Common myeloid progenitor, CD34-positive (primary cell): ENCODE measurements around the gene MRPS26.
"Not testable (repeated sequence)": the region's sequence is repeated elsewhere in the genome, so short reads cannot be mapped to it uniquely, and the experiment has no call there.

Experiments used
- CTCF ChIA-PET: fragments of 350-600 bp; sonication (Branson Sonifier 250); formaldehyde crosslinking; loops from one replicate; lab custom pipeline; 2021; ENCODE audit warnings: antibody characterized with exemption; lab: Charles Lee
- POLR2A ChIA-PET: fragments of 350-600 bp; sonication (Branson Sonifier 250); formaldehyde crosslinking; loops from one replicate; lab custom pipeline; 2021; ENCODE audit warnings: antibody characterized with exemption; lab: Charles Lee
- DNase-seq, 3 donors: peaks; one replicate each; pipeline versions ENCODE4 v3.0.0 to v3.0.0-alpha.2; 2013
- H3K27ac ChIP-seq, 2 experiments: 1 replicate in 1 of 2; 2 replicates in 1 of 2; pipeline ENCODE4 v1.7.0; 2013; ENCODE audit warnings: inconsistent platforms in 2 of 2, low read length in 2 of 2, mild to moderate bottlenecking in 2 of 2, low read depth in 1 of 2, moderate library complexity in 1 of 2; ENCODE audit not compliant: severe bottlenecking in 2 of 2, insufficient read depth in 1 of 2, poor library complexity in 1 of 2
- H3K27me3 ChIP-seq, 5 experiments: replicated peaks in 2 of 5; 1 replicate in 3 of 5; 2 replicates in 2 of 5; pipeline versions ENCODE4 v1.6.1 to v1.7.0; 2013; ENCODE audit warnings: low read length in 4 of 5, mild to moderate bottlenecking in 2 of 5, moderate library complexity in 2 of 5, inconsistent platforms in 1 of 5; ENCODE audit not compliant: insufficient read depth in 5 of 5, control insufficient read depth in 4 of 5
- H3K36me3 ChIP-seq, 4 experiments: 1 replicate in 2 of 4; 2 replicates in 2 of 4; pipeline versions ENCODE4 v1.6.1 to v1.7.0; 2013; ENCODE audit warnings: low read length in 3 of 4, control low read depth in 1 of 4, mild to moderate bottlenecking in 1 of 4; ENCODE audit not compliant: control insufficient read depth in 4 of 4, insufficient read depth in 4 of 4
- H3K4me1 ChIP-seq, 4 experiments: 1 replicate in 3 of 4; 2 replicates in 1 of 4; pipeline versions ENCODE4 v1.6.1 to v1.7.1; 2013; ENCODE audit warnings: low read length in 3 of 4, mild to moderate bottlenecking in 3 of 4, control low read depth in 1 of 4, inconsistent platforms in 1 of 4, moderate library complexity in 1 of 4; ENCODE audit not compliant: control insufficient read depth in 4 of 4, insufficient read depth in 4 of 4; ENCODE audit errors: control extremely low read depth in 1 of 4
- H3K4me3 ChIP-seq, 7 experiments: 1 replicate in 4 of 7; 2 replicates in 3 of 7; pipeline versions ENCODE4 v1.5.1 to v1.7.0; 2013; ENCODE audit warnings: mild to moderate bottlenecking in 7 of 7, low read length in 6 of 7, moderate library complexity in 6 of 7, inconsistent platforms in 2 of 7, low read depth in 2 of 7, control low read depth in 1 of 7; ENCODE audit not compliant: insufficient read depth in 4 of 7, control insufficient read depth in 1 of 7; ENCODE audit errors: extremely low read depth in 1 of 7
- H3K9me3 ChIP-seq, 5 experiments: 1 replicate in 4 of 5; 2 replicates in 1 of 5; pipeline versions ENCODE4 v1.6.1 to v1.7.1; 2013; ENCODE audit warnings: low read length in 4 of 5, mild to moderate bottlenecking in 2 of 5, inconsistent platforms in 1 of 5, low read depth in 1 of 5, moderate library complexity in 1 of 5; ENCODE audit not compliant: control insufficient read depth in 4 of 5, insufficient read depth in 2 of 5; ENCODE audit errors: control extremely low read depth in 1 of 5
- WGBS: methylation state at CpG from one replicate; pipeline ENCODE4 v1.1.5; 2013; ENCODE audit not compliant: insufficient coverage; 5-methylcytosine and 5-hydroxymethylcytosine counted together

MRPS26 gene

DNA sequence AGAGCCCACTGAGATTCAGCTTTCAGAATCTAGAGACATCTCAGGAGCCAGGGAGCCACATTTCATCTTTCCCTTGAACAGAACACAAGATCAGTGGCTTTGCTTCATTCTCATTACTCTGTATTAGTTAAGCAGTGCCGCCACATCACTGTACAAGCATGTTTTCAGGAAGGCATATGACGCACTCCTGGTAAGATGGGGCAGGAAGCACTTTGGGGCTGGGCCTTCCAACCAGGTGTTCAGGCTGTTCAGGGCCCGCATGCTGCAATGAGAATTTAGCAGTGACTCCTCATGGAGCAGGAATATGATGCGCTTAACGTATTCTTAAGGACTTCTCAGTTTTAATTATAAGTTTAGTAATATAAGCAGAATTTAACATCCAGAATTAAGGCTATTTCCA lies 32.1 kb upstream of the MRPS26 start:
- Histone ChIP-seq H3K27me3 (no peaks in the 10 kb centered on the region), H3K9me3 (no peaks in the 10 kb centered on the region), H3K4me1 (no peaks in the 10 kb centered on the region), H3K4me3 (no peak overlapping the region), H3K27ac (no peak overlapping the region), H3K36me3 (peaks cover 11 to 36% (median 27%) of the 10 kb centered on the region in 4 experiments)
- no peak for DNase-seq
- POLR2A ChIA-PET, result no interaction called here
- CTCF ChIA-PET, result interaction anchor here (0.7 kb wide), 1 partner anchor 491 kb away, joined by 3 read pairs; no protein-coding TSS in a partner anchor
- WGBS, result 95% methylated on average over 2 of the region's 5 CpGs

DNA sequence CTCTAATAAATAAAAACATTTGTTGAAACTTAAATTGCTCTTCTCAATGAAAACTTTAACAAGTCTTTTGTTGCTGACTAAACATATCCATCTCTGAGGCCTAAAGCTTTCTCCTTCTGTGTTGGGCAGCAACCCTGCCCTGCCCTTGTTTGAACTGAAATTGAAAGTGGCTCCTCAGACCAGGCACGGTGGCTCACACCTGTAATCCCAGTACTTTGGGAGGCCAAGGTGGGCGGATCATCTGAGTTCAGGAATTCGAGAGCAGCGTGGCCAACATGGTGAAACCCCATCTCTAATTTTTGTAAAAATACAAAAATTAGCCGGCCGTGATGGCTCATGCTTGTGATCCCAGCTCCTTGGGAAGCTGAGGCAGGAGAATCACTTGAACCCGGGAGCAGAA lies 31.7 kb upstream of the MRPS26 start:
- POLR2A ChIA-PET, result no interaction called here
- Histone ChIP-seq H3K4me3 (no peak overlapping the region), H3K27ac (no peak overlapping the region), H3K27me3 (no peaks in the 10 kb centered on the region), H3K4me1 (no peaks in the 10 kb centered on the region), H3K9me3 (no peaks in the 10 kb centered on the region), H3K36me3 (peaks cover 11 to 35% (median 23%) of the 10 kb centered on the region in 4 experiments)
- no peak for DNase-seq
- CTCF ChIA-PET, result no interaction called here
- 88% methylated on average over 5 of the region's 7 CpGs for WGBS

DNA sequence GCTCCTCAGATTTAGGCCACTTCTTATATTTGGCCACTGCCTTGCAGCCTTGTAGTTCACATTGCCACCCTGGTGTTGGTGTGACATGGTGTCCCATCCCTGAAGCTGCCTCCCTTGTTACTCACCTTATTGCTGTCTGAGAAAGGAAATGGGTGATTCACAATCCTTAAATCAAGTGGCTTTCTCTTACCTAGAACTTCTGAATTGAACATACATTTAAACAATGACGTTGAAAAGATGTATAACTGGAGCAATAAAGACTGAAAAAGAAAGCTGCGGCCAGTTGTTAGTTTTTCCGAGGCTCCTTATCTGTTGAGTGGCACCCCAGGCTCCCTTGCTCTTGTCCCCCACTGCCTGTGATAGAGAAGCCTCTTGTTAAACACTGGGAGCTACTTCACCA lies 31.2 kb upstream of the MRPS26 start:
- H3K36me3 ChIP-seq, result peaks cover 11 to 33% (median 22%) of the 10 kb centered on the region in 4 experiments
- WGBS, result 97% methylated on average over 3 of the region's 3 CpGs
- H3K4me1 ChIP-seq, result no peaks in the 10 kb centered on the region
- H3K27ac ChIP-seq, result no peak overlapping the region
- CTCF ChIA-PET, result no interaction called here
- no peak overlapping the region for H3K4me3 ChIP-seq
- DNase-seq, result no peak
- POLR2A ChIA-PET, result no interaction called here
- no peaks in the 10 kb centered on the region for H3K9me3 ChIP-seq
- no peaks in the 10 kb centered on the region for H3K27me3 ChIP-seq

DNA sequence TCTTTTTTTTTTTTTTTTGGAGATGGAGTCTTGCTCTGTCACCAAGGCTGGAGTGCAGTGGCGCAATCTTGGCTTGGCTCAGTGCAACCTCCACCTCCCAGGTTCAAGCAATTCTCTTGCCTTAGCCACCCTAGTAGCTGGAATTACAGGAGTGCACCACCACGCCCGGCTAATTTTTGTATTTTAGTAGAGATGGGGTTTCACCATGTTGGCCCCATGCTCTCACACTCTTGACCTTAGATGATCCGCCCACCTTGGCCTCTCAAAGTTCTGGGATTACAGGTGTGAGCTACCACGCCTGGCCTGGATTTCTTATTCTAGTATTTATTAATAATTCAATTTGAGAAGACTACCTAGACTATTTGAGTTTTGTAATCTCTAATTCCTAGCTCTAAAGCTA lies 30.6 kb upstream of the MRPS26 start:
- DNase-seq, POLR2A ChIA-PET, H3K9me3 ChIP-seq, H3K4me3 ChIP-seq, H3K27me3 ChIP-seq, H3K4me1 ChIP-seq, H3K27ac ChIP-seq: not testable (repeated sequence)
- CTCF ChIA-PET, result interaction anchor here (0.8 to 1.6 kb wide), 2 partner anchors 15 to 272 kb away, joined by 3 to 4 read pairs; no protein-coding TSS in a partner anchor
- 100% methylated on average over 2 of the region's 5 CpGs for WGBS
- peaks cover 8 to 31% (median 18%) of the 10 kb centered on the region in 4 experiments for H3K36me3 ChIP-seq

DNA sequence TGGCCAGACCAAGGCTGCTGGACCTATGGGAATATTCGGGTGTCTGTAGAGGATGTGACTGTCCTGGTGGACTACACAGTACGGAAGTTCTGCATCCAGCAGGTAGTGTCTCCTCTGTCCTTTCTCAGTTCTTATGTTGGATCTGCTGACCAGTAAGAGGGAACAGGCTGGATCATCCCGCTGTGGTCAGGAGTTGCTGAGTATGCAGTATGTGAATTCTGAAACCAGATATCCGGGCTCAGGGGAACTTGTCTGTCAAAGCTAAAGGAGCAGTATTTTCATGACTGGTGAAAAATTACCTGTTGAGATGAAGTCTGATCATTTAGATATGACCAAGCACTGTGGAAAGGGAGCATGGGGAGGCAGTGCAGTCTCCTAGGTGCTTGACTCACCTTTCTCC lies 24.5 kb upstream of the MRPS26 start:
- H3K36me3 ChIP-seq, result peaks cover 23 to 57% (median 43%) of the 10 kb centered on the region in 4 experiments
- CTCF ChIA-PET, result no interaction called here

DNA sequence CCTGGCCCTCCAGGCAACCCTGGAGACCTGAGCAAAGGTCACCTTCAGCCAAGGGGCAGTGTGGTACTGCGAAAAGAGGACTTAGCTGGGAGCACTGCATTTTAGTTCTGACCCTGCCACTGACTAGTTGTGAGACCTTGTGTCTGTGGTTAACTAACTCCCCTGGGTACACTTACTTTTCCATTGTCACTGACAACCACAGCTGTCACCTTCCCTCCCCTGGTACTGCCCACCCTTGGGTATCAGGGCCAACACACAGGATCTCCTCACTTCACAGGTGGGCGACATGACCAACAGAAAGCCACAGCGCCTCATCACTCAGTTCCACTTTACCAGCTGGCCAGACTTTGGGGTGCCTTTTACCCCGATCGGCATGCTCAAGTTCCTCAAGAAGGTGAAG lies 24.1 kb upstream of the MRPS26 start:
- no peak overlapping the region for H3K27ac ChIP-seq
- H3K36me3 ChIP-seq, result peaks cover 24 to 62% (median 46%) of the 10 kb centered on the region in 4 experiments
- H3K9me3 ChIP-seq, result no peaks in the 10 kb centered on the region
- H3K4me1 ChIP-seq, result no peaks in the 10 kb centered on the region
- H3K4me3 ChIP-seq, result no peak overlapping the region
- no peak for DNase-seq
- ChIA-PET POLR2A (no interaction called here), CTCF (no interaction called here)
- no peaks in the 10 kb centered on the region for H3K27me3 ChIP-seq
- WGBS, result 100% methylated on average over 5 of the region's 5 CpGs

More for the DNA sequence above, 24.5 kb upstream of the MRPS26 start:
- POLR2A ChIA-PET, result no interaction called here
- Histone ChIP-seq H3K27me3 (no peaks in the 10 kb centered on the region), H3K4me1 (no peaks in the 10 kb centered on the region), H3K9me3 (no peaks in the 10 kb centered on the region), H3K27ac (no peak overlapping the region), H3K4me3 (no peak overlapping the region)
- 100% methylated on average over 4 of the region's 4 CpGs for WGBS
- no peak for DNase-seq

DNA sequence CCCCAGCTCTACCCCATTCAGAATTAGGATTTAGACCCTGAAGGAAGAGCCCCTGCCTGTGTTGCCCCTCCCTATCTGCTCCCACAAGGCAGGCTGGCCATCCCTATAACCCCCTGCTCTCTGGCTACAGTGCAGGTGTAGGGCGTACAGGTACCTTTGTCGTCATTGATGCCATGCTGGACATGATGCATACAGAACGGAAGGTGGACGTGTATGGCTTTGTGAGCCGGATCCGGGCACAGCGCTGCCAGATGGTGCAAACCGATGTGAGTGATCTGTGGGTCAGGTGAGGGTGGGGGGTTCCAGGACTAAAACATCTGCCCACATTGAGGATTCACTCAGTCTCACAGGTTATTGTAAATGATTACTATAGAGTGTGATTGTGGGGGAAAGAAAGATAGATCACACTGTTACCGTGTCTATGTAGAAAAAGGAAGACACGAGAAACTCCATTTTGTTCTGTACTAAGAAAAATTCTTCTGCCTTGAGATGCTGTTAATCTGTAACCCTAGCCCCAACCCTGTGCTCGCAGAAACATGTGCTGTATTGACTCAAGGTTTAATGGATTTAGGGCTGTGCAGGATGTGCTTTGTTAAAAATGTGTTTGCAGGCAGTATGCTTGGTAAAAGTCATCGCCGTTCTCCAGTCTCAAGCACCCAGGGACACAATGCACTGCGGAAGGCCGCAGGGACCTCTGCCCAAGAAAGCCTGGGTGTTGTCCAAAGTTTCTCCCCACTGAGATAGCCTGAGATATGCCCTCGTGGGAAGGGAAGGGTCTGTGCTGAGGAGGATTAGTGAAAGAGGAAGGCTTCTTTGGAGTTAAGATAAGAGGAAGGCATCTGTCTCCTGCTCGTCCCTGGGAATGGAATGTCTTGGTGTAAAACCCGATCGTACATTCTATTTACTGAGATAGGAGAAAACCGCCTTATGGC lies 23.0 kb upstream of the MRPS26 start:
- DNase-seq, CTCF ChIA-PET, H3K27me3 ChIP-seq, POLR2A ChIA-PET, H3K4me3 ChIP-seq, H3K9me3 ChIP-seq, H3K4me1 ChIP-seq, H3K27ac ChIP-seq: not testable (repeated sequence)
- 90% methylated on average over 2 of the region's 20 CpGs for WGBS
- H3K36me3 ChIP-seq, result peaks cover 21 to 65% (median 50%) of the 10 kb centered on the region in 4 experiments
